Duodenal mucosa (tissue), 2 donors: ENCODE results near the gene NAALADL2.

ENCODE experiments used
- H3K27ac ChIP-seq: one replicate; pipeline ENCODE4 v1.7.0; 2013; ENCODE audit warnings: low read depth, low read length
- H3K27me3 ChIP-seq, 2 donors: one replicate each; pipeline ENCODE4 v1.7.0; 2013; ENCODE audit warnings: low read length in 2 of 2, control low read depth in 1 of 2; ENCODE audit not compliant: insufficient read depth in 2 of 2, control insufficient read depth in 1 of 2
- H3K36me3 ChIP-seq, 2 donors: one replicate each; pipeline ENCODE4 v1.7.0; 2013; ENCODE audit warnings: low read length in 2 of 2, control low read depth in 1 of 2; ENCODE audit not compliant: insufficient read depth in 2 of 2, control insufficient read depth in 1 of 2
- H3K4me1 ChIP-seq, 2 donors: one replicate each; pipeline ENCODE4 v1.7.0; 2013; ENCODE audit warnings: low read length in 2 of 2, control low read depth in 1 of 2; ENCODE audit not compliant: insufficient read depth in 2 of 2, control insufficient read depth in 1 of 2
- H3K4me3 ChIP-seq, 2 donors: one replicate each; pipeline ENCODE4 v1.7.0; 2013; ENCODE audit warnings: low read length in 2 of 2, low read depth in 1 of 2
- H3K9ac ChIP-seq, 2 donors: one replicate each; pipeline ENCODE4 v1.7.0; 2013; ENCODE audit warnings: low read length in 2 of 2, low read depth in 1 of 2
- H3K9me3 ChIP-seq, 2 donors: one replicate each; pipeline ENCODE4 v1.7.0; 2013; ENCODE audit warnings: low read length in 2 of 2, control low read depth in 1 of 2; ENCODE audit not compliant: control insufficient read depth in 1 of 2

NAALADL2 gene

DNA sequence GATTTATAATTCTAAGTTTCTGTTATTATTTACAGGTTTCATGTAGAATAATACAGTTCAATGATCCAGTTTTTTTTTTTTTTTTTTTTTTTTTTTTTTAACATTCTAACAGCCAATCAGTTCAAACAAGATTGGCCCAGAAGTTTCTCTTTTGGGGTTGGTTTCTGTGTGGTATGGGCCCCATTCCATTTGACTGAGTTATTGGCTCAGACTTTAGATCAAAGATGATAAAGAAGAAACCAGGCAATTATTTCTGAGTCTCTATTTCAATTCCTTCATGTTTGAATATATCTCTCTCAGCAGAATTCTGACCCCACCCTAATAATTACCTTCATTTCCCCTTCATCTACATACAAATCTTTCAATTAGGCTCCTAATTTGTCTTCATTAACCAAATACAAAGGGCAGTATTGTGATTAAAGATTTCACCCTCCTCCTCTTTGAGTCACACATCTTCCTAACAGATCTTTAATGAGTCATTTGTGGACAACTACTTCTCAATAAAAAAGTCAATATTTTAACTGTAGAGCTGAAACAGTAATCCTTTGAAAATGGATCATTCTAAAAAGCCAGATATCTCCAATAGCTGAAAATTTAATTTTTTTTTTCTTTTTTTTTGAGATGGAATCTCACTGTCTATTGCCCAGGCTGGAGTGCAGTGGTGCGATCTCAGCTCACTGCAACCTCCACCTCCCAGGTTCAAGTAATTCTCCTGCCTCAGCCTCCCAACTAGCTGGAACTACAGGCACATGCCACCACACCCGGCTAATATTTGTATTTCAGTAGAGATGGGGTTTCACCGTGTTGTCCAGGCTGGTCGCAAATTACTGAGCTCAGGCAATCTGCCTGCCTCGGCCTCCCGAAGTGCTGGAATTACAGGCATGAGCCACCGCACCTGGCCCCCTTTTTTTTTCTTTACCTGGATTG lies 878.8 kb downstream of the NAALADL2 start:
- no peaks in the 10 kb centered on the region for H3K9me3 ChIP-seq
- no peak overlapping the region for H3K4me3 ChIP-seq
- H3K36me3 ChIP-seq, result no peaks in the 10 kb centered on the region
- no peaks in the 10 kb centered on the region for H3K27me3 ChIP-seq
- H3K4me1 ChIP-seq, result no peaks in the 10 kb centered on the region
- no peak overlapping the region for H3K9ac ChIP-seq
- H3K27ac ChIP-seq, result no peak overlapping the region

DNA sequence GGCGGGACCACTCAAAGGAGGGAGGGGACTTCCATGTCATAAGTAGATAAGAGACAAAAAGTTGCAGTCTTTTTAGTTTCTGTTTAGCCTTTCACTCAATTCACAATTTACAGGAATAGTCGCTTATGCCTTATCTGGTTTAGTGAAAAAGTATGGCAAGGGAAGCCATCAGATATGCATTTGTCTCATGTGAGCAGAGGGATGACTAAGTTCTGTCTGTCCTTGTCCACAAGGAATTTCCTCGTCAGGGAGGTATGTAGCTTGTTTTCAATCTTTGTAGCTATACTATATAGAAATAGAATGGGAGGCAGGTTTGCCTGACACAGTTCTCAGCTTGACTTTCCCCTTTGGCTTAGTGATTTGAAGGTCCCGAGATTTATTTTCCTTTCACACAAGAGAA lies 882.8 kb downstream of the NAALADL2 start:
- H3K4me1 ChIP-seq, result no peaks in the 10 kb centered on the region
- no peak overlapping the region for H3K27ac ChIP-seq
- no peak overlapping the region for H3K4me3 ChIP-seq
- H3K27me3 ChIP-seq, result no peaks in the 10 kb centered on the region
- H3K36me3 ChIP-seq, result no peaks in the 10 kb centered on the region
- no peak overlapping the region for H3K9ac ChIP-seq
- H3K9me3 ChIP-seq, result no peaks in the 10 kb centered on the region

DNA sequence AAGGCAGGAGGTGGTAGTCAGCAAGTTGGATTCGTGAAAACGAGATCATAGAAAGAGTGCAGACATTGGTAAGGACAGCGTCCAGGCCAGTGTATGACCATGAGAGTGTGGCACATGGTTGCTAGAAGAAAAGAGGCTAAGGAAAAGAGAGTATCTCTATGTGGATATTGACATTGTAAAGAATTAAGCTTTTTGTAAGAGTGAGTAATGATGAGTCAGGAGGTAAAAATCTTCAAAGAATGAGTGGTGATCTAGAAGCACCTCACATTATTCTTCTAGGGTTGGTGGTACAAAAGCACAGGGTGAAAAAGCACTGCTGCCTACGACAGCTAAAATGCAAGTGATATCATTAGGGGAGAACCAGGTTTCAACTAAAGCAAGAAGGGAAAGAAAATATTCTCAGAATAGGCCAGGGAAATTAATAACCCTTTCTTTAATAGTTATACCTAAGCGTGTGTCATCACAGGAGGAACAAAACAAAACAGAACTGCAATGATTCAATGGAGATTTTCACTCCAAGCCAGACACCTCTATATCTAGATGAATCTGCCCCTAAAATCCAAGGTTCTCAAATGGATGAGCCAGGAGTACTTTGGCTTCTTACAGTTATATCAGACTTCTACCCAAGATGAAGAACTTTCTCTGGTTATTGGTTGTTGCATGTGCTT lies 884.7 kb downstream of the NAALADL2 start:
- Histone ChIP-seq H3K4me3 (no peak overlapping the region), H3K27ac (no peak overlapping the region), H3K9me3 (no peaks in the 10 kb centered on the region), H3K9ac (no peak overlapping the region), H3K36me3 (no peaks in the 10 kb centered on the region), H3K4me1 (no peaks in the 10 kb centered on the region), H3K27me3 (no peaks in the 10 kb centered on the region)

DNA sequence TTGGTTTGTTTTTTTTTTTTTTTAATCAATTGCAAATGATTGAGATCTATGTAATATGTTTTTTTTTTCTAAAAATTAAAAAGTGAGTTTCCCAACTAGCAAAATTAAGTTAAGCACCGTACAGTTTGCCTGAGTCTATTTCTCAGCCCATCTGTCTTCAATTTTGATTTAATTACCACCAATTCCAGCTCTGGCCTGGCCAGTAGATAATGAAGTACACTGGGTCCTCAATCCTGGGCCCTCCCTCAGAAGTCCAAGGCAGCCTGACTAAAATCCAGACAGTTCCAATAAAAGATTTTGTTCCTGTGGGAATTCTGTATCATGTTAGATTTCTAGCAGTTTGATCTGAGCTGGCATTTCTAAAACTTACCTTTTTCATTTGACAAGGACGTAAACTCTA lies 887.2 kb downstream of the NAALADL2 start:
- Histone ChIP-seq H3K4me1 (no peaks in the 10 kb centered on the region), H3K36me3 (no peaks in the 10 kb centered on the region), H3K27me3 (no peaks in the 10 kb centered on the region), H3K27ac (no peak overlapping the region), H3K4me3 (no peak overlapping the region), H3K9ac (no peak overlapping the region), H3K9me3 (no peaks in the 10 kb centered on the region)

DNA sequence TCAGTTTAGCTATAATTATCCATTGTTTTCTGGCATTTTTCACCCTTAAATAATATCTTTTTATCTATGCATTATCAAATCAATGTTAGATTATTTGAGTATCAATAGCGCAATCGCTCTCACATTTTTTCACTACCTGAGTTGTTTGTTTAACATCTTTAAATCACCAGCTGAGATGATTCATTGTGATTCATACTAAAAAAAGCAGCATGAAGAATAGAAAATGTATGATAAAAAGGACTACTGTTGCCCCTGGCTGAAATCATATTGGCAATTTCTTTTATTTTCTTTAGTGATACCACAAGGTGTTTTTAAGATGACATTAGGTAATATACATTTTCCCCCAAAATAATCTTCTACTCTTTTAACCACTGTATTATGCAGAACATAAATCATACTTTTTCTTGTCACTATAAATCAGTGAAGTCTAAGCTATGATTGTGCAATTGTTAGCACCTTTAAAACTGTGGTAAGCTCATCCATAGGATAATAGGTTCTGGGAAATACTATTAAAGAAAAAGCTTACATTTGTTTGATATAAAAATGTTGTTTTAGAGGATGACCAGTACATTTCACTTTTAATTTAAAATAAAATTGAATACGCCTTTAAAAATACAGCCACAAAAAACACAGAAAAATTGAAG lies 889.1 kb downstream of the NAALADL2 start:
- Histone ChIP-seq H3K9ac (no peak overlapping the region), H3K27ac (no peak overlapping the region), H3K9me3 (no peaks in the 10 kb centered on the region), H3K36me3 (no peaks in the 10 kb centered on the region), H3K4me1 (no peaks in the 10 kb centered on the region), H3K4me3 (no peak overlapping the region), H3K27me3 (no peaks in the 10 kb centered on the region)

DNA sequence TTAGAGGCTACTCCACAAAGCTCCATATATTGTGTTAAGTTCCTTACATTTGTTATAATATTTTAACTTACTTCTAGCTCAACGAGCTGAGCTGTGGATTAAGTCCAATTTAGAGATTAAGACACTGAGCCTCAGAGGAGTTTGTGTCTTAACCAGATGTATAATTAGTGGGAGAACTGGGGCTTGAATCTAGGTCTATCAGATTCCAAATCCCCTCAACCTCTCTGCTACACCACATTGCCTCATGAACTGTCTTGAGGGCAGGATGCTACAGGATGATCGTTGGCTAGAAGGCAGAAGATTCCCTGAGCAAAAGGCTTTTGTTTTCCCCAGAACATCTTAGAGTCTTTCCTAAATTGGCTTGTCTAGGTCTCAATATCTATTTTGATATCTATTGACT lies 890.8 kb downstream of the NAALADL2 start:
- H3K27ac ChIP-seq, result no peak overlapping the region
- no peak overlapping the region for H3K4me3 ChIP-seq
- H3K9ac ChIP-seq, result no peak overlapping the region
- H3K9me3 ChIP-seq, result no peaks in the 10 kb centered on the region
- H3K36me3 ChIP-seq, result no peaks in the 10 kb centered on the region
- H3K27me3 ChIP-seq, result no peaks in the 10 kb centered on the region
- no peaks in the 10 kb centered on the region for H3K4me1 ChIP-seq

DNA sequence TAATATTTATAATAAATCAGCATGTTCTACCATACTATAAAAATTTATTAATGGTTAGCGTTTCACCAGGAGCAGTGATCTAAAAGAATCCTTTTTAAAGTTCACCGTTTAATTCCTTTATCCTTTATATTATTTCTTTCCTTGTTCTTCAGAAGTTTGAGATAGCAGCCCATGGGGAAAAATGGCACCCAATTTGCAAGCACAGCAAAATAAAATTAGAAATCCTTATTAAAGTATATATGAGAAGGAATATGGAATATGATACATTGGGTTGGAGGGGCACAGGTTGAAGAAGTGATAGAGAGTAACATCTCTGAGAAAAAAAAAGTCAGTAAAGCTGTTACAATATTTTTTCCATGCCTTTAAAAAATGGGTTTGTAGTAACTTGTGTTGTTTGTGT lies 892.0 kb downstream of the NAALADL2 start:
- Histone ChIP-seq H3K4me3 (no peak overlapping the region), H3K27ac (no peak overlapping the region), H3K9me3 (no peaks in the 10 kb centered on the region), H3K36me3 (no peaks in the 10 kb centered on the region), H3K27me3 (no peaks in the 10 kb centered on the region), H3K9ac (no peak overlapping the region), H3K4me1 (no peaks in the 10 kb centered on the region)

DNA sequence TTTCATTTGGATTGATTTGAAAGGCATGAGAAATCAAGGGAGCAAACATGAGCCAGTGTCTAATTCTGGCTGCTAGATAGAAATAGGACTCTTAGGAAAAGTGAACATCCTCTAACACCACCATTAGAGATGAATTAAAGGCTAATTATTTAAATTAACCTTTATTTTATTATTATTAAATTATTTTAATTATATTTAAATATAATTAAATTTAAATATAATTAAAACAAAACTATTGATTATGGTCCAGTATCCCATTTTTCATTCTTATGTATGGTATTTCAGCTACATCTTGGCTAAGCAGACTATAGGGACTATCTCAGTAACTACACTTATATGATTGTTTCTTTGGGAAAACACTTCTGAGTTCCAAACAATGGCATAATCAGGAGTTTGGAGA lies 904.8 kb downstream of the NAALADL2 start:
- H3K9me3 ChIP-seq, result no peaks in the 10 kb centered on the region

DNA sequence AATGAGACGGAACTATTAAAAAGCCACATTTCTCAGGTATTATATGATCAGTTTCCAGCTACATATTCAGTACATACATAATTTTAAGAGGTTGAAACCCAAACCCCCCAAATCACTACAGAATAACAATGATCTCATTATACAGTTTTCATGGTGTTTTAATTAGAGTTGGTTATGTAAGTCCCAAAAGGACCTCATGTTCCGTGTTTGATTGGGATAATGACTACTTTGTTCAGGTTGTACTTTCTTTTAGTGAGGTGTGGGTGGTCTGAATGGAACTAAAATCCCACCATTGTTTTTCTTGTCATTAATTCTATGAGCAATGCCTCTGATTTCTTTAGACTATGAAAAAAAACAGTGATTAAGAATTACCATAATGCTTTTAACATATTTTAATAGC lies 905.6 kb downstream of the NAALADL2 start:
- Histone ChIP-seq H3K4me3 (no peak overlapping the region), H3K27ac (no peak overlapping the region), H3K9me3 (no peaks in the 10 kb centered on the region), H3K9ac (no peak overlapping the region), H3K4me1 (no peaks in the 10 kb centered on the region), H3K36me3 (no peaks in the 10 kb centered on the region), H3K27me3 (no peaks in the 10 kb centered on the region)

More for the DNA sequence above, 904.8 kb downstream of the NAALADL2 start:
- H3K4me1 ChIP-seq, result no peaks in the 10 kb centered on the region
- no peaks in the 10 kb centered on the region for H3K36me3 ChIP-seq
- no peak overlapping the region for H3K9ac ChIP-seq
- H3K27me3 ChIP-seq, result no peaks in the 10 kb centered on the region
- H3K4me3 ChIP-seq, result no peak overlapping the region
- no peak overlapping the region for H3K27ac ChIP-seq

DNA sequence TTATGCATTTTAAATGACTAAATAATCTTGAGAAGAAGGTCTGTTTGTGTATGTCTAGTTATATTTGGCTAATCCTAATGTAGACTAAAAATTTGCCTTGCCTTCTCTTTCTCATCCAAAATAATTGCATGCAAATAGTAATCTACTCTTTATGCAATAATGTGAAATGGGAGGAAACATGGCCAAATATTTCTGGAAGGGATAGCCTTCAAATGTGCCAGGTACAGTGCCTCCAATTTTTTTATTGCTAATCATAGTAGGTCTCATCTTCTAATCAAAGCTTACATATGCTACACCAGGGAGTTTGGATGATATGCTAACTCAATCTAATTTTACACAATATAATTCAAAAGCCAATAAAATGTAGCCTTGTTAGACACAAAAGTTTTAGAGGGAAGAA lies 911.3 kb downstream of the NAALADL2 start:
- Histone ChIP-seq H3K4me3 (no peak overlapping the region), H3K36me3 (no peaks in the 10 kb centered on the region), H3K4me1 (no peaks in the 10 kb centered on the region), H3K9me3 (no peaks in the 10 kb centered on the region), H3K9ac (no peak overlapping the region), H3K27ac (no peak overlapping the region), H3K27me3 (no peaks in the 10 kb centered on the region)
